ENCODE measurements around the gene BBX.

- TF ChIP-seq CTCF (IDR thresholded peaks at IDR 0.05) = no peak
- TF ChIP-seq POLR2A (IDR thresholded peaks at IDR 0.05) = no peak
These were observed 325.0 kb downstream of the BBX start for GRCh38 chr3:107847791-107848190.
